GM18873 (cell line): Measurements from ENCODE around the gene PLEKHM3.
"Not testable (repeated sequence)": the region's sequence is repeated elsewhere in the genome, so short reads cannot be mapped to it uniquely, and the experiment has no call there.

ENCODE experiments used
- ATAC-seq: cut with Tn5 transposase; IDR thresholded peaks from one replicate; pipeline ENCODE4 v1.9.1; 2021; ENCODE audit warnings: mild to moderate bottlenecking, moderate library complexity, moderate number of reproducible peaks; ENCODE audit not compliant: unreplicated experiment, low FRiP score

Gene PLEKHM3

DNA sequence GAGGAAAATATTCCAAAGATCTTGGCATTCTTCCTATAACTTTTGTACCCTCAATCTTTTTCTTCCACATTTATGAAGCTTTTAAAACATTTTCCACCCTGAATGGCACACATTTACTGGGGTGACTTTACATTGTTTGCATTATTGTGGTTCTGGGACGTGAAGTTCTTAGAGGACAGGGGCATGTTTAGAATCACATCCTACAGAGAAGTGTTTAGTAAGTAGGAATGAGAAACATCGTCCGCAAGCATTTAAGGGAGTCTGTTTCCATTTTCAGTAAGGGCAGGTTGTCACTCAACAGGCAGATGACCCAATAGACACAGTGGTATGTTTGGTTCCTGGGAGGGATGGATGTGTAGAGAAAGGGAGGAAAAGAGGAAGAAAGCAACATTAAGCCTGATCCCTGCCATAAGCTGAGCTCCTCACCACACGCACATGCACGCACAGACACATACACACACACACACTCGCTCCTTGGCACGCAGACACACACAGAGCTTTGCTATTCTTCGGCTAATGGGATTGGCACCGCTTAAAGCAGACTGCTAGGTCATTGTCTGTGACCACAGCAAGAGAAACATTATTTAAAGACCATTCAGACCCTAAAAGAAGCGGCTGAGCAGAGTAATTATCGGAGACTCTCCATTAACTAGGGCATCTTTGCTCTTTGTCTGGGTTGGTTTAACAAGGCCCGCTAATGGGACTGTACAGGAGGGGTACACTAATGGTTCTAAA is 14.2 kb upstream of the PLEKHM3 start:
- no peak for ATAC-seq

DNA sequence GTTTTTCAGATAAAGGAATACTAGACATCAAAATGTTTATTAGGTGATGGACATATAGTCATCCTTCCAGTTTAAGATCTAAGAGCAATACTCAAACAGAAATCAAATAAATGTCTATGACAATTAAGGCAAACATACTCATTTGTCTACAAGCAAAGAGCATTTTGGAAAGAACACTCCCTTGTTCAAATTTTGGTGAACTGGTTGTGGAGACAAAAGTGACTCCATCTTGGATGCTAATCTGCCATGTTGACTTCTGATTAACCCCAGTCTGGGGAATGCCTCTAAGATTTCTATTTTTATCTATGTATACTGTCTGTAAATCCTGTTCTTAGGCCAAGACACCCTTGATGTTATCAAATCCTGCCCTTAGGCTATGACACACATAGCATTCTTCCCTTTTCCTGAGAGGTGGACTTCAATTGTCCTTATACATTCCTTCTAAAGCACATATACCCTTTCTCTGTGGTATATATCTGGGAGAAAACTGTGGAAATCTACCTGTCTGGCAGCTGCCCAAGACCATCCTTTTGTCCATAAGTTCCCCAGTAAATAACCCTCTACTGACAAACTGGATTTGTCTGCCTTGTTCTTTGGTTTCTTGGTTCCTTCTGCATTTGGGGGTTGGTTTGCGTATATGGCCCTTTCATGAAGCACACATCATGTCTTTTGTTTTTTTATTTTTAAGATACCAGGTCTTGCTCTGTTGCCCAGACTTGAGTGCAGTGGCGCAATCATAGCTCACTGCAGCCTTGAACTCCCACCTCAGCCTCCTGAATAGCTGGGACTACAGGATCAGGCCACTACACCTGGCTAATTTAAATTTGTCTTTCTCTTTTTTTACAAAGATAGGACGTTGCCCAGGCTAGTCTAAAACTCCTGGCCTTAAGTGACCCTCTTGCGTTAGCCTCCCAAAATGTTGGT is 12.5 kb upstream of the PLEKHM3 start:
- ATAC-seq = no peak

DNA sequence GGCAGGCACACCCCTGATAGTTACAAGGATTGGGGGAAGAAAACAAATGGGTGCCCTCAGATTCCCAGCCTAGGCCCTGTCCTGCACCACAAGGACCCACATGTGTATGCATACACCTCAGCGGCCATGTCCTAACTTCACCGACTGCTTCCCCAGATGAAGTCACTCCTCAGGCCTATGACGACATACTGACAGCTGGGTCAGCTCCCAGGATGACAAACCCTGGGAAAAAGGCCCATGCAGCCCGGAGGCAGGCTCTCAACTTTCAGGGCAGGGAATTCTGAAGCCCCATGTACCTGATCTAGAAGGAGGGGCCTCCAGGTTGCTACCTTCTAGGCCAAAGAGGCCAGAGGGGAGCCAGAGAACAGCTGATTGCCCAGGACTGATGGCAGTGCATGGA is 11.0 kb upstream of the PLEKHM3 start:
- ATAC-seq = no peak

DNA sequence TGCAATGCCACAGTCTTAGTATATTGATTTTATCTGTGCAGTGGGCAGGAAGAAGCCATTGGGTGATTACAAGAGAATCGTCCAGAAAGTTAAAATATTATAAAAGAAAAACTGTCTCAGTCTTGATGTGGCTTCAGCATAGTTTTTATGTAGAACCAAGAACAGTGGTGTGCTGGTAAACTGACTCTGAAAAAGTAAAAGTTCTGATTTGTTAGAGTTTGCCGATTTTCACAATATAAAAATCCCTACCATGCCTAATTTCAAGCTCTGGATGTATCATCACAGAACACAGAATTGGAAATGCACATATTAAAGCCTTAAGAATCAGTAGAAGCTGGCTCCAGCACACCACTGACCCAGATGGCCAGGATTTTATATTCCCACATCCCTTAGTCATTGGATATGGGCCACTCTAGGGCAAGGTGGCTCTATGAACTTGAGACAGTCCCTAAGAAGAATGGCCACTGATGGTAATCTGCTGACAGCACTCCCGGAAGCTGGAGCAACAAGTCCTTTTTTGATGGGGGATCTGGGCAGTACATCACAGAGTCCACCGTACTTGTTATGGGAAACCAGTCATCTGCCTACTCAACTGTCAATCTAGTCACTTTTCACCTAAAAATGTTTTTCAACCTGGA is 9.3 kb upstream of the PLEKHM3 start:
- ATAC-seq = no peak

DNA sequence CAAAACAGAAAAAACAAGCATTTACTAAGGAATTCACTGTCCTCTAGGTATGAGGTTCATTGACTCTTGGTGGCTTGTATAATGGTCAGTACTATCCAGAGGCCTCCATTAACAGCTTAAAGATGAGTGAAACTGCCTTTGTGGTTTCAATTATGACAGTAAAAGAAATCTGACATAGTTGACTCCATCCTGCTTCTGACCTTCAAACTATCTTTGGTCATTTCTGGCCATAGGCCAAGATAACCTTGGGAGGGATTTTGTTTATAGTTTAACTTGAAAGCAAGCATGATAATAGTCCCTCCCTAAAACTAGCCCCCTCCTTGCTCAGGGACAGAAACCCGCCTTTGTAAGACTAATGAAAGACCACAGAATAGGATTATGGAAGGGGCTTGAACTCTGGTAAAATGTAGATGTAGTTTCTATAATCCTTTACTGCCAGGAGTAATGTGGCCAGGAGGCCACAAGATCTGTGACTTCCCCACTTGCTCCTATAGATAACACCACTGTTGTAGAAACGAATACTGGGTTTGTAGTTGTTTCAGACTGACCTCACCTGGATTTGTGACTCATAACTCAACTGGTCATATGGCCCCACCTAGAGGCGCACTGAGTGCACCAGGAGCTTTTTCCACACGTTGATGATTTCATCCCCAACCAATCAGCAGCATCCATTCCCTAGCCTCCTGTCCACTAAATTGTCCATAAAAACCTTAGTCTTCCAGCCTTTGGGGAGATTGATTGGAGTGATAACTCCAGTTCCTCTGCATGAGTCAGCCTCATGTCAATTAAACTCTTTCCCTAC is 8.6 kb upstream of the PLEKHM3 start:
- ATAC-seq = peak; percentile 88

DNA sequence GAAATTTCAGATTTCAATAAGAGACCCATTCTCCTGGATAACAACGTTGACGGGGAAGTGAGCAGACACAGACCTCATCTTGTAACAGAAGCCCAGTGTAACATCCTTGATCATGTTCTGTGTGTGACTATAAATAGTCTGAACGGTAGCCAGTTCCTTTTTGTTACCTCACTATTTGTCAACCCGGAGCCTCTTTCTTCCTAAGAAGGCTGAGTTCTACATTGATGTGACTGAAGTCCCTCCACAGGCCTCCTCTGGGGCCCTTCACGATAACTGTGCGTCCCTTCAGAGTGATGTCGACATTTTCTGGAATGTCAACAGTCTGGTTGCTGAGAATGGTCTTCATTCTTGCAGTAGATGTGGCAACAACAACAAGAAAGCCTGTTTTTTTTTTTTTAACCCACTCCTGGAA is 6.3 kb upstream of the PLEKHM3 start:
- ATAC-seq = no peak

DNA sequence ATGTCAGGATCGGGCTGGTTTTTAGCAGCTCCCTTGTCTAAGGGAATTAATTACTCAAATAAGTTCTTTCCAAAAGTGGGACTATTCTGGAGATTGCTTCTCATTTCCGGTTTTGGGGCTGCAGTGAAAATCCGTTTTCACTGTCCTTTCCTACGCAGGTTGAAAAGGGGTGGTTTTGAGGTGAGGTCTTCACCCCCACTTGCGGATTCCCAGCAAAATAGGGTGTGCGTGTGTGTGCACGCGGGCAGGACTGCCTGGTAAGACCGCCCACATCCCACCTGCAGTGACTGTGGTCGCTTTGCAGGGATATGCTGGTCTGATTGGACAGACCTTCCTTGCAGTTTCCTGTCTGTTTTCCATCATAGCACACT is 472 bp upstream of the PLEKHM3 start:
- ATAC-seq = no peak

DNA sequence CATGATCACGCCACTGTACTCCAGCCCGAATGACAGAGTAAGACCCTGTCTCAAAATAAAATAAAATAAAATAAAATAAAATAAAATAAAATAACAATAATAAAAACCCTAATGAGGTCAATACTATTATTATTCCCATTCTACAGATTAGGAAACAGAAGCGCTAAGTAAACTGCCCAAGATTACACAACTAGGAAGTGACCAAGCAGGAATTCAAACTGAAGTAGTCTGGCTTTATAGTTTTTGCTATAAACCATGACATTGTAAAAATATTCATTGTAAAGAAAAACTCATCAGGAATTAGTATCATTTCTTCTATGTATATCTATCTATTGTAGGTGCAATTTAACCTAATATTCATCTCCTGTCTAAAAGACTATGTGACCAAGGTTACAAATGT is 1.2 kb downstream of the PLEKHM3 start:
- no peak for ATAC-seq

DNA sequence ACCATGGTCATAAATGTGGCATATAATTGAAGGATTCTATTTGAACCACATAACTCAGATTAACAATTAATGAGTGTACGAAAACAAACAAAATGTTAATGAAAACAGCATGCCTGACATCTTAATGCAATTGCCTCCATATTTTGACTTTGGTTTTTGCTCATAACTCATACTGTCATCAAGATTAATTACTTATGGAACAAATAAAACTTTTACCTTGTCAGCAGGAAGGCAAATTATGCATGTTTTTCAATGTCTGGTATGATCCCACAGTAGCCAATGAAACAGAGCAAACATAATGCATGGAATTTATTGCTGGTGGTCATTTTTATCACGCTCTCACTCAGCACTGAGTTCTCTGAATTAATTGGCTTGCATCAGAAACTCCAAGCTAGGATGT is 5.1 kb downstream of the PLEKHM3 start:
- ATAC-seq = no peak

DNA sequence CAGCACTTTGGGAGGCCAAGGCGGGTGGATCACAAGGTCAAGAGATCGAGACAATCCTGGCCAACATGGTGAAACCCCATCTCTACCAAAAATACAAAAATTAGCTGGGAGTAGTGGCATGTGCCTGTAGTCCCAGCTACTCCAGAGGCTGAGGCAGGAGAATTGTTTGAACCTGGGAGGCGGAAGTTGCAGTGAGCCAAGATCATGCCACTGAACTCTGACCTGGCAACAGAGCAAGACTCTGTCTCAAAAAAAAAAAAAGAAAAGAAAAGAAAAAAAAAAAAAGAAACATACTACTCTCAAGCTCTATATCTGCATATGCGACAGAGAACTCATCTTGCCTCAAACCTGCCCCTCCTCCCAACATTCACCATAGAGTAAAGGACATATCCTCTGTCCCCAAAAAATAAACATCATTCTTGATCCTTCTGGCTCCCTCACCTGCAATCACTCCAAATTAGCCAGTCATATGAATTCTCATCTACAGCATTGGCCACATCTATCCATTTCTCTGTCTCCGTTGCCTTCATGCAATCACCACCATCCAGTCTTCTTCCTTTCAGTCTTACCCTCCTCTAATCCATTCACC is 7.1 kb downstream of the PLEKHM3 start:
- ATAC-seq = not testable (repeated sequence)

DNA sequence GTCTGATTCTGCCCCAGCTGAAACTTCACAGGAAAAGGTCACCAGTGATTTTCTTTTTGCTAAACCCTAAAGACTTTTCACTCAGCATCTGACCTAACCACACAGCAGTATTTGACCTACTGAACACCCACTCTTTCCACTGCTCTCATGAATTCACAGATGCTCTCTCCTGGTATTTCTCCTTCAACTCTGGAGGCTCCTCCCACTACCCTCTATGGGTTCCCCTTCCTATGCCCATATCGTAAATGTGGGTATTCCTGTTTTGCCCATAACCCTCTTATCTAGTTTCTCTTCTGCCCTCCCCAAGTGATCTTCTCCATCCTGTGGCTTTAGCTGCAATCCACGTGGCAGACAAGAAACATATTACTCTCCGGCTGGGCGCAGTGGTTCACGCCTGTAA is 7.6 kb downstream of the PLEKHM3 start:
- ATAC-seq = no peak

DNA sequence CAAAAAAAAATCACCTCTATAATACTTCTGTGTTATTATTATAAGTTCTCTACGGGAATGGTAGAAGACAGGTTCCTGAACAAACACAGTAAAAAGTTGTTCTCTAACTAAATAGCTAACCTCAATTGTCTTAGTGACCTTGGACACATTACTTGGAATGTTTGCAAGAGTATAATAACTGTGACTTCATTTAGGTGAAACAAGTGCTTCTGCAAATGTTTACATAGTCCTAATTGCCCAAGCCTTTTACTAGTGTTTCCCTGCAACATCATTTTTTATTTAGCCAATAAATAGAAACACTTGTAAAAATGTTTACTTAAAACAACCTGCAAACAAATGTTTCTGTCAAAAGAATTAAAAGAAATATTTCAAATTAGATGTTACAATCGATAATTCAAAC is 9.9 kb downstream of the PLEKHM3 start:
- ATAC-seq = no peak

DNA sequence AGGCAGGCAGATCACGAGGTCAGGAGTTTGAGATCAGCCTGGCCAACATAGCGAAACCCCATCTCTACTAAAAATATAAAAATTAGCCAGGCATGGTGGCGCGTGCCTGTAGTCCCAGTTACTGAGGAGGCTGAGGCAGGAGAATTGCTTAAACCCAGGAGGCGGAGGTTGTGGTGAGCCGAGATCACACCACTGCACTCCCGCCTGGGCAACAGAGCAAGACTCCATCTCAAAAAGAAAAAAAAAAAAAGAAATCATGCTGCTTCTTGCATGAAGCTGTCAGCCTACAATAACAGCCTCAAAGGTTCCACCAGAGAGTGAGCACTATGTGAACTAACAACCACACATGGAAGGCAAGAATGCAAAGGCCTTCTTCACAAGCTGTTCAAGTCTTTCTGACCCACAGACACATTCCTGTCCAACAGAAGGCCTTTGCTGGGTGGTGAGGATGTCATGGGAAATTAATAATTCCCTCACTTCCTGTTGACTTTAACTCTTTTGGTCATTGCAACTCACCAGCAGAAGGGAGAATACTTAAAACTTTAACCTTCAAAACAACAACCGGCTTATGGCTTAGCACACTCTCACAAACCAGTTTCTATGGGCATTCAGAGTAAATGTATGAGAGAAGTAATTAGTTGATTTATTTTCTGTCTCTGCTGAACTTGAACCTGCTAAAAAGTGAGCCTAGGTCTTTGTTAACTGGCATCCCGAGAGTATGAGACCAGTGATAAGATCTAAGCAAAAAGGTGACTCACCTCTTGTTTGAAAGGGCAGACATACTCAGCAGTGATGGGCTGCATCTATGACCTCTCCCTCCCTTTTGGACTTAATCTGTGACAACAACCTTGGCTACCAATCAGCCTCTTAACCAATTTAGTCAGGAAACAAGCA is 11.8 kb downstream of the PLEKHM3 start:
- no peak for ATAC-seq

DNA sequence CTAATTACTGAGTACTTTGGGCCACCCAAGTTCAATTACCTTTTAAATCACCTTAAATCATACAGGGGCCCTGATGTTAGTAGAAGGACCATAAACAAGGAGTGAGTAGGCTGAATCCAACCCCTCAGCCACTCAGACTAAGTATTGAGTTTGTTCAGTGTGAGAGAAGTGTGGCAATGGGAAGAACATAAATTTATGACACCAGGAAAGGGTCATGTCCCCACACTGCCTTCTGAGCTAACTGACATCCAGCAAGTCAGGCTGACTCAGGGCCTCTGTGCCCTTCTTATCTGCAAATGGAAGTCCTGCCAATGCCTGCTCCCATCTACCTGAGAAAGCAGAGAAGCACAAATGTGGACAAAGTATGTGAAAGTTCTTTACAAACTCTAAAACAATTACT is 12.9 kb downstream of the PLEKHM3 start:
- no peak for ATAC-seq

DNA sequence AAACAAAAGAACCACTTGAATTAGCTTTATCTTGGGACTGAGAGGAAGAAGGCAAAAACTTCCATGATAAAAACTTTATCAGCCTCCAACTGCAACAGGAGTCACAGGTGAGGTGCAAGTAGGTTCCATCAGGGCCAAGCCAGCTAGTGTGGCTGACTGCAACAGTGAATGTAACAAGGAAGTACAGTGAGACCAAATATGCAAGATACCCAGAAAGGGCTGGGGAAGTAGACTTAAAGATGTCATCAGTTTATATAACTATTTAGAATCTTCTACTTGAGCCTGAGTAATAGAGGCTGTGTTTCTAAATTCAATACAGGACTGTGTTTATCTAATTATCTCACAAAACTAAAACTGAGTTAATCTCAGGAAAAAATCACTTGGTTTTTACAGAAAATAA is 14.8 kb downstream of the PLEKHM3 start:
- no peak for ATAC-seq

DNA sequence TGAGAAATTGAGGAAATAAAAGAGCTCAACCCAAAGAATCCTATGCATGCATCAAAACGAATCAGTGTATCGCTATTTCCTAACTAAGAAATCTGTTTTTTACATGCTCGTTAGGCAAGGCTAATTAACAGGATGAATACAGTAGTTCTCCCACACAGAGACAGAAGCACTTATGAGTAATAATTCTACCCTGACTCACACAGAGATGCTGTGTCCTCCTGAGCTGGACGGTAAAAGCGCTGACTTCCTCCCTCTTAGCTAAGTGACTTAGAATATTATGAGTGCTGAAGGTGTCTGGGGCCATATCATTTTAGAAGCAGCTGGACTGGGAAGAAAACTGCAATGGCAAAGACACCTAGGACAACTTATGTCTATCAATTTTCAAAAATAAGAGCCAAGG is 18.5 kb downstream of the PLEKHM3 start:
- no peak for ATAC-seq

DNA sequence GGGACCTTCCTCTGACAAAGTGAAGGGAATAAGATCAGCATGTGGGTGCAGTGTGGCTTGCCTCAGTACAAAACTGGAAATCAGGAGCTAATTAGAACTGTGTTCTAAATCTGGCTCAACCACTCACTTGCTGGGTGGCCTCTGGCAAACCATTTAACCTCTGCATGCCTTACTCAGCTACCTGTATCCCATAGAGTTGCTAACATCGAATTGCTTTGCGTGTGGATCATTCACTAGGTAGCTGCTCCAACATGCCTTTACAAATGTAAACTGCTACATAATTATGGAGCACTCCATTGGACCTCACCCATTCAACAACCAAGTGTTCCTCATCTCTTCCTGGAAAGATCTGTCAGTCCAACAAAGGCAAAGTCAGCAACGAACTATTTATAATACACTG is 19.0 kb downstream of the PLEKHM3 start:
- no peak for ATAC-seq

DNA sequence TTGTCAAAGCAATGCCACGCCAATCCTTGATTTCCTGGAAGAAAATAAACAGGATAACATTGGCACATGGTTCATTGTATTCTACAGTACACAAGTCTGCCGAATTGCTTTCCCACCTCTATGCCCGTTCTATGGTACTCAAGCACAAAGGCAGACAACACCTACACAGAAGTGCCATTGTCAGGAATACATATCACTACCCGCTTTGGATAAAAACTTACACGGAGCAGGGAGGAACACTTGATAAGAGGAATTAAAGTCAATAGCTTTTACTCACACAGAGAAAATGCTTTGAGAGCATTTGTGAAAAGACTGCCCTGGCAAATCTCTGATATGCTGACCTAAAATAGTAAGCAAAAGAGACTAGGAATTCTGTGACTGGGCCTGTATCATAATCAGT is 23.4 kb downstream of the PLEKHM3 start:
- no peak for ATAC-seq

DNA sequence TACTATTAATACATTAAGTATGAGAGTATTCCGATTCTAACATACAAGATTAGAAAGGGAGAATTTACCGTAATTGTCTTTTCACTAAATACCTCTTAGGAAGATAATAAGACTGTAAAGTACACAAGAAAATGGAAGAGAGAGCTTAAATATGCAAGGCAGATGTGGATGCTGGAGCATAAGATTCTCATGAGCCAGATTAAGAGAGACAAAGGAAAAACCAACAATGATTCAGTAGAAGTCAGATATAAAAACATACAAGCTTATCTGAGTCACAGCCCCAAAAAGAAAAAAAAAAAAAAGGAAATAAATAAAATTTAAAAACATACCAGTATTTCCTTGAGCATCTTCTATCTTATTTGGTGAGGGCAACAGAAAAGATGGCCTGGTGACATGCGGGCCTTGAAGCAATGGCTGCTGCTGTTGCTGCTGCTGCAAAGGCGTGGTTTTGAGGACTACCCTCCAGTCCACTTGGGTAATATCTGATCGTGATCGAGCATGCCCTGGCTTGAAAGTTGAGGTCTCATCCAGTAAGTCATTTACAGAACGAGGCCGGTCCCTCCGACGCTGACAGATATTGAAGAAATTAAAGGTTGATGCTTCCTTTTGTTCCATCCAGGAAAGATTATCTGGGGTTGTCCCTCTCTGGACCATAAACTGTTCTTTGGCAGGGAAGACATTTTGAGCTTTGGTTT is 24.5 kb downstream of the PLEKHM3 start:
- no peak for ATAC-seq
